GM04503 (cell line): ENCODE results near the gene LCN12.

ENCODE experiments used
- DNase-seq: peaks from one replicate; pipeline ENCODE4 v3.0.0-alpha.2; 2012; ENCODE audit warnings: low read depth

The LCN12 gene

GRCh38 chr9:136927343-136928271 lies 24.5 kb upstream of the LCN12 start:
- DNase-seq, result no peak

GRCh38 chr9:136928591-136928990 lies 23.5 kb upstream of the LCN12 start:
- DNase-seq, result no peak

GRCh38 chr9:136930014-136930413 lies 22.1 kb upstream of the LCN12 start:
- DNase-seq, result no peak

- DNase-seq, result no peak
Observed at GRCh38 chr9:136931611-136932130, 20.4 kb upstream of the LCN12 start.

- DNase-seq, result no peak
Observed at GRCh38 chr9:136934277-136934676, 17.8 kb upstream of the LCN12 start.

- DNase-seq, result no peak
Observed at GRCh38 chr9:136935651-136936050, 16.4 kb upstream of the LCN12 start.

- DNase-seq, result no peak
Observed at GRCh38 chr9:136936645-136937170, 15.4 kb upstream of the LCN12 start.

- DNase-seq, result no peak
Observed at GRCh38 chr9:136937186-136938001, 14.7 kb upstream of the LCN12 start.

- DNase-seq, result no peak
Observed at GRCh38 chr9:136939431-136939995, 12.6 kb upstream of the LCN12 start.

- DNase-seq, result no peak
Observed at GRCh38 chr9:136939996-136940525, 12.0 kb upstream of the LCN12 start.

- DNase-seq, result no peak
Observed at GRCh38 chr9:136940526-136941230, 11.4 kb upstream of the LCN12 start.

GRCh38 chr9:136941231-136942111 lies 10.6 kb upstream of the LCN12 start:
- DNase-seq, result no peak

GRCh38 chr9:136942112-136942880 lies 9.8 kb upstream of the LCN12 start:
- DNase-seq, result no peak

GRCh38 chr9:136942881-136943230 lies 9.2 kb upstream of the LCN12 start:
- DNase-seq, result no peak

- DNase-seq, result no peak
Observed at GRCh38 chr9:136943291-136944211, 8.5 kb upstream of the LCN12 start.

- no peak for DNase-seq
Observed at GRCh38 chr9:136944212-136944518, 7.9 kb upstream of the LCN12 start.

GRCh38 chr9:136944519-136945332 lies 7.3 kb upstream of the LCN12 start, which contains the start of the genes C8G and FBXW5:
C8G (plus strand) TSS chr9:136945243; CDS start chr9:136945321, 78 bp downstream.
FBXW5 (minus strand) TSS chr9:136944738; CDS start chr9:136944083, 655 bp downstream.
- peak; percentile 42 for DNase-seq
